Measurements from ENCODE around the gene TKTL1. TPM values are rescaled to one million over a fixed set of nuclear protein-coding genes. Genes with fewer than 3 reads are reported as not detected.
"Not testable (repeated sequence)": the region's sequence is repeated elsewhere in the genome, so short reads cannot be mapped to it uniquely, and the experiment has no call there.

TKTL1 gene, protein sequence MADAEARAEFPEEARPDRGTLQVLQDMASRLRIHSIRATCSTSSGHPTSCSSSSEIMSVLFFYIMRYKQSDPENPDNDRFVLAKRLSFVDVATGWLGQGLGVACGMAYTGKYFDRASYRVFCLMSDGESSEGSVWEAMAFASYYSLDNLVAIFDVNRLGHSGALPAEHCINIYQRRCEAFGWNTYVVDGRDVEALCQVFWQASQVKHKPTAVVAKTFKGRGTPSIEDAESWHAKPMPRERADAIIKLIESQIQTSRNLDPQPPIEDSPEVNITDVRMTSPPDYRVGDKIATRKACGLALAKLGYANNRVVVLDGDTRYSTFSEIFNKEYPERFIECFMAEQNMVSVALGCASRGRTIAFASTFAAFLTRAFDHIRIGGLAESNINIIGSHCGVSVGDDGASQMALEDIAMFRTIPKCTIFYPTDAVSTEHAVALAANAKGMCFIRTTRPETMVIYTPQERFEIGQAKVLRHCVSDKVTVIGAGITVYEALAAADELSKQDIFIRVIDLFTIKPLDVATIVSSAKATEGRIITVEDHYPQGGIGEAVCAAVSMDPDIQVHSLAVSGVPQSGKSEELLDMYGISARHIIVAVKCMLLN
- polyA plus RNA-seq, result under 1 TPM; 0.05 to 0.40 (median 0.11) TPM

DNA sequence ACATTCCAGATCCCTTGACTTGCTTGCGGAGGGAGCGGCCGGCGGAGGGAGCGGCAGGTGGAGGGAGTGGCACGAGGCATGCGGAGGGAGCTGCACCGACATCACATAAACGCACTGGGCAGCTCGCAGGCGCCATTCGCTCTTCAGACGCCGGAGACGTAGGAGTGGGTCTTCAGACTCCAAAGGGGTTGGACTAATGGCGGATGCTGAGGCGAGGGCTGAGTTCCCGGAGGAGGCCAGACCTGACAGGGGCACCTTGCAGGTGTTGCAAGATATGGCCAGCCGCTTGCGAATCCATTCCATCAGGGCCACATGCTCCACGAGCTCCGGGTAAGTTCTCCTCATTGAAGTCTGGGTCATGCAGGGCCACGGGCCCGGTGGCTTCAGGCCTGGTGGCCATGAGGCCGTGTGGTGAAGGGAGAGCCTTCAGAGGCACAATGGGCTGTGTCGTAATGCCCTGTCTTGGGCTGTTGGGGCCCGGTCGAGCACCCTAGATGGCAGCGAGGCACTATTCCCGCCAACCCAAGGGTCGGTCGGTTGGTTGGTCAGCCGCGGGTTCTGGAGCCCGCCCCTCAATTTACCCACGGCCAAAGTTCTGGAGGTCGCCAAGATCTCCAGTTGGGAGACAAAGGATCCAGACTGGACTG, at the start of gene TKTL1:
TSS of gene TKTL1 (plus strand) at position 132 of the 647 bp plus-strand sequence. CDS start at position 197, 65 bp downstream.
- WGBS, 3 donors, result 96 to 97% (median 96%) methylated on average over 31 to 37 of the region's 37 CpGs
- no peak within 1 kb of the TSS for H3K27ac ChIP-seq (ENCODE audit: low read depth, low read length)

DNA sequence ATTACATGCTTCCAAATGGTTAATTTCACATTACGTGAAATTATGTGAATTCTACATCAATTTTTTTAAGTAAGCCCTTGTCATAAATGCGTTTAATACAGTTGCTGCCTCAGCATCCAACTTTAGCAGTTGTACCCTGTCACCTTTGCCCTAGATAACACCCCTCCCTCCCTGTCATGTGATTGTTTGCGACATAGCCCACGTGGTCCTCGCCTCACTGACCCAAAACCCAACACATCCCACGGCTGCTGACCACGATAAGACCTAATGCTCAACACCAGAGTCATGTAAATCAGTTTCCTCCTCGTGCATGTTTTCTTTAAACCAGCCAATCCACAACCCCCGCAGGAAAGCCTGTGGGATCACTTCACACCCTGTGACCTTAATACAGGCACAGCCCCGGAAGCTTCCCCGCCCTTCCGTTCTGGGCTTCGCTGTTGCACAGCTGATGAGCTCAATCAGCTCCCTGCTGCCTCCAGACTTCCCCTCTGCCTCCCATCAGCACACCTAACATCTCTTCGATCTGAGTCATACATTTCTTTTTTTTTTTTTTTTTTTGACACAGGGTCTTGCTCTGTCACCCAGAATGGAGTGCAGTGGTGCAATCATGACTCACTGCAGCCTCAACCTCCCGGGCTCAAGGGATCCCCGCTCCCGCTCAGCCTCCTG, 48.1 kb upstream of the TKTL1 start:
- no CpG with 5 or more reads among the region's 17 CpGs for WGBS, 3 donors
- not testable (repeated sequence) for H3K27ac ChIP-seq (ENCODE audit: low read depth, low read length)

DNA sequence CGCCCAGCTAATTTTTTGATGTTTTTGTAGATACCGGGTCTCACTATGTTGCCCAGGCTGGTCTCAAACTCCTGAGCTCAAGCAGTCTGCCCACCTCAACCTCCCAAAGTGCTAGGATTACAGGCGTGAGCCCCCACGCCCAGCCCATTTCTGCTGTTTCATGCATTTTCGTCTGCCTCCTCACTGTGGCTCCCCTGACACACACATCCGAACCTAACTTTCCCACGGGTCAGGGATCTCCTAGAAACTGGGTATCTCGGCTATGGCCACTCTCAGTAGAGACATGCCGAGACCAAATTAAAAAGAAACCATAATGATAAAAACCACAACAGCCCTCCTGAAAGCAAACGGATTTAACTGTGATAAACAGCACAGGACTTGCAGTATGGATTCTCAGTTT, 47.5 kb upstream of the TKTL1 start:
- WGBS, 3 donors, result no CpG with 5 or more reads among the region's 10 CpGs
- H3K27ac ChIP-seq (ENCODE audit: low read depth, low read length), result not testable (repeated sequence)

DNA sequence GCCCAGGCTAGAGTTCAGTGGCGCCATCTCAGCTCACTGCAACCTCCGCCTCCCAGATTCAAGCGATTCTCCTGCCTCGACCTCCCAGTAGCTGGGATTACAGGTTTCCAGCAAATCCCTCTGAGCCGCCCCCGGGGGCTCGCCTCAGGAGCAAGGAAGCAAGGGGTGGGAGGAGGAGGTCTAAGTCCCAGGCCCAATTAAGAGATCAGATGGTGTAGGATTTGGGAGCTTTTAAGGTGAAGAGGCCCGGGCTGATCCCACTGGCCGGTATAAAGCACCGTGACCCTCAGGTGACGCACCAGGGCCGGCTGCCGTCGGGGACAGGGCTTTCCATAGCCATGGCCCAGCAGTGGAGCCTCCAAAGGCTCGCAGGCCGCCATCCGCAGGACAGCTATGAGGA, 38.3 kb upstream of the TKTL1 start, which contains the start of gene OPN1MW3:
TSS of gene OPN1MW3 (plus strand) at position 301 of the 400 bp plus-strand sequence. CDS start at position 339, 38 bp downstream.
- no CpG with 5 or more reads among the region's 17 CpGs for WGBS, 3 donors
- H3K27ac ChIP-seq (ENCODE audit: low read depth, low read length), result not testable (repeated sequence)

DNA sequence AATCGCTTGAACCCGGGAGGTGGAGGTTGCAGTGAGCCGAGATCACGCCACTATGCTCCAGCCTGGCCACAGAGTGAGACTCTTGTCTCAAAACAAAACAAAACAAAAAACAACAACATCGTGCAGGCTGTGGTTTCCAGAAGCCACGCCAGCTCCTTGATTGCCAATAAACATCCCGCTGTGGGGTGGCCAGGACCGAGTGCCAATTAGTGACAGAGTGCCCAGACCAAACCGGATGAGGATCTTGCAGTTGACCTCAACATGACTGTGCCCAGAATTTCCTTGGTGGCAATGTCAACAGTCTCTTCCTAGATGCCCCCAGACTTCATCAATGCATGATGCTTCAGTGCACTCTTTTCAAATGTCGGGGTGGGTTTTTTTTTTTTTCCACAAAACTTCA, 36.9 kb upstream of the TKTL1 start:
- H3K27ac ChIP-seq (ENCODE audit: low read depth, low read length), result not testable (repeated sequence)
- no CpG with 5 or more reads among the region's 10 CpGs for WGBS, 3 donors

DNA sequence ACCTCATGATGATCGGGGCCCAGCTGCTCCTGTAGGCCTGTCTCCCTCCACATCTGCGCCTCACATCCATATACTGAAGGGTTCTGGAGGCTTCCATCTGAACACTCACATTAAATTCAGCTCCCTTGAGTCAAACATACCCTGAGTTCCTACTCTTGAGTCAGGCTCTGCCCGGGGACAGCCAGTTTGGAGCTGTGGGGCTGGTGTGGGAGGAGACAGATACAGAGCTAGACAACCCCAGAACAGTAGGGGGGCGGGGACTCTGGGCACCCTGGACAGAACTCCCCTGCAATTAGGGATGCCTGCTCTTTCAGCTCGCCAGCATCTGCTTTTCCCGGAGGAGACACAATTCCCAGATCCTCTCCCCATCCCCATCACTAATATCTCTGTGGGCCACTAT, 32.5 kb upstream of the TKTL1 start:
- H3K27ac ChIP-seq (ENCODE audit: low read depth, low read length), result not testable (repeated sequence)
- no CpG with 5 or more reads among the region's 6 CpGs for WGBS, 3 donors

DNA sequence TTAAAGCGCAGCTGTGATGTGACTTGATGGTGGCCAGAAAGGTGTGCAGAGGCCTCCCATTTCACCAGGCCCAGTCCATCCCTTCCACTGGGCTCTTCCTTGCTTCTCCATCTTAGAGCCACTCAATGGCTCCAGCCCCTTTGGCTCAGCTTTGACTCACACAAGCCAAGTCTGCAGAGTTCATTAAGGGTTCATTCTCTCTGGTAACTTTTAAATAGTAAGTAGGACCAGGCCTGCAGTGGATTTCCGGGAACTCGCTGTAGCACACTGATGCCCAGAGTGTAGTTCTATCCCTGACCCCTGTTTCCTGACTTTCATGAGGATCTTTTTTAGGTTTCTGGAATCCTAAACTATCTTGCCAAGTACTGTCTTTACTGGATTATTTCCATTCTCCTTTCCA, 26.4 kb upstream of the TKTL1 start:
- no CpG with 5 or more reads among the region's 3 CpGs for WGBS, 3 donors
- not testable (repeated sequence) for H3K27ac ChIP-seq (ENCODE audit: low read depth, low read length)

DNA sequence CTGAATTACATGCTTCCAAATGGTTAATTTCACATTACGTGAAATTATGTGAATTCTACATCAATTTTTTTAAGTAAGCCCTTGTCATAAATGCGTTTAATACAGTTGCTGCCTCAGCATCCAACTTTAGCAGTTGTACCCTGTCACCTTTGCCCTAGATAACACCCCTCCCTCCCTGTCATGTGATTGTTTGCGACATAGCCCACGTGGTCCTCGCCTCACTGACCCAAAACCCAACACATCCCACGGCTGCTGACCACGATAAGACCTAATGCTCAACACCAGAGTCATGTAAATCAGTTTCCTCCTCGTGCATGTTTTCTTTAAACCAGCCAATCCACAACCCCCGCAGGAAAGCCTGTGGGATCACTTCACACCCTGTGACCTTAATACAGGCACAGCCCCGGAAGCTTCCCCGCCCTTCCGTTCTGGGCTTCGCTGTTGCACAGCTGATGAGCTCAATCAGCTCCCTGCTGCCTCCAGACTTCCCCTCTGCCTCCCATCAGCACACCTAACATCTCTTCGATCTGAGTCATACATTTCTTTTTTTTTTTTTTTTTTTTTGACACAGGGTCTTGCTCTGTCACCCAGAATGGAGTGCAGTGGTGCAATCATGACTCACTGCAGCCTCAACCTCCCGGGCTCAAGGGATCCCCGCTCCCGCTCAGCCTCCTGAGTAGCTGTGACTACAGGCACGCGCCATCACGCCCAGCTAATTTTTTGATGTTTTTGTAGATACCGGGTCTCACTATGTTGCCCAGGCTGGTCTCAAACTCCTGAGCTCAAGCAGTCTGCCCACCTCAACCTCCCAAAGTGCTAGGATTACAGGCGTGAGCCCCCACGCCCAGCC, 10.9 kb upstream of the TKTL1 start:
- WGBS, 3 donors, result no CpG with 5 or more reads among the region's 23 CpGs
- H3K27ac ChIP-seq (ENCODE audit: low read depth, low read length), result not testable (repeated sequence)

DNA sequence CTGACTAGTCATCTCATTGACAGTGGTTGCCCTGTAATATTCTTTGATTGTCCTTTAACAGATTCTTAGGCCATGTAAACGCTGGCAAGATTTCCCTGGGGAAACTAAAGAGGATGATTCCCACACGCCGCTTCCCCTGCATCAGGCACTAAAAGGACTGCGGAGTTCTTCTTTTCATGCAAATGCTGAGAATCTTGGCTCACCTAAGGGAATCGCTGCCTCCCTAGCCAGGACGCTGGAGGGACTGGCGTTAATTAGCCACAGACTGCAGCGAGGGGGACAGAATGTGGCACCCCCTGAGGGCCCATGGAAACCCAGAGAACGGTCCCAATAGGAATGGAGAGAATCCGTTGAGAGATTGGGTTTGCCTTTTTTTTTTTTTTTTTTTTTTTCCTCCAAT, 9.2 kb upstream of the TKTL1 start:
- not testable (repeated sequence) for H3K27ac ChIP-seq (ENCODE audit: low read depth, low read length)
- WGBS, 3 donors, result no CpG with 5 or more reads among the region's 10 CpGs

DNA sequence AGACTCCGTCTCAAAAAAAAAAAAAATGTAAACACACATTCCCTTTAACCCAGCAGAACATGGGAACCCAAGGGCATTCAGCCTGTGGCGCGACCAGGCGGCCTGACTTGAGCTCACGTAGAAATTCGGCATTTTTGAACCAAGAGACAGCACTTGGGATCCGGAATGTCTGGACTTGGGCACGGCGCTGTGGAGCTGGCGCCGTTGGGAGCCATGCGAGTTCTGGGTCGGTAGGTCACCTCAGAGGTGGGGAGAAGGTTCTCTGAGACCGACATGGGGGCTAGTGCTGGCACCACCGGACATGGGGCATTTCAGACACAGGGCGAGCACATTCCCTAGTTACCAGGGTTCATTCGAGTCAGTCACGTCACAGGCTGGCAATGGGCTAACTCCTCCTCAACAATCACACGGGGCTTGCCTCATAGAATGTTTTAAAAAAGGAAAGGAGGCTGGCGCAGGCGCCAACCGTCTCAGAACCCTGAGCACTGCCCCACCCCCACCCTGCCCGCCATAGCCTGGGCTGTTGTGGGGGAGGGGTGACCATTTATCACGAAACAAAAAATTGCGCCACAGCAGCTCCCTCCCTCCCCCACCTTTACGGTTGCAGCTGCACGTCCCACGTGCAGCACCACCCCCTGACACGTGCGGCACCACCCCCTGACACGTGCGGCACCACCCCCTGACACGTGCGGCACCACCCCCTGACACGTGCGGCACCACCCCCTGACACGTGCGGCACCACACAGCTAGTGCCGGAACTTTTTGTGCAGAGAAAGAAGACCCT, 612 bp upstream of the TKTL1 start, which contains the start of gene TEX28:
TSS of gene TEX28 (minus strand) at position 334 of the 784 bp plus-strand sequence. CDS start 3,007 bp downstream, outside the sequence.
- no peak within 1 kb of the TSS for H3K27ac ChIP-seq (ENCODE audit: low read depth, low read length)
- 85 to 90% (median 88%) methylated on average over 35 to 39 of the region's 39 CpGs for WGBS, 3 donors

DNA sequence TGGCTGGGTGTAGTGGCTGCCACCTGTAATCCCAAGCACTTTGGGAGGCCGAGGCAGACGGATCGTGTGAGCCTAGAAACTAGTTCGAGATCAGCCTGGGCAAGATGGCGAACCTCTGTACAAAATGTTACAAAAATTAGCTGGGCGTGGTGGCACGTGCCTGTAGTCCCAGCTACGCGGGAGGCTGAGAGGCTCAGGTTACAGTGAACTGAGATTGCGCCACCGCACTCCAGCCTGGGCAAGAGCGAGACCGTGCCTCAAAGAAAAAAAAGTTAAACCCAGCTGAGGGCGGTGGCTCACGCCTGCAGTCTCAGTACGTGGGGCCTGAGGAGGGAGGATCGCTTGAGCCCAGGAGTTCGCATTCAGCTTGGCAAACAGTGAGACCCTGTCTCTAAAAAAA, 1.1 kb downstream of the TKTL1 start:
- H3K27ac ChIP-seq (ENCODE audit: low read depth, low read length), result no peak overlapping the region
- WGBS, 3 donors, result 87 to 91% (median 89%) methylated on average over 18 of the region's 18 CpGs

DNA sequence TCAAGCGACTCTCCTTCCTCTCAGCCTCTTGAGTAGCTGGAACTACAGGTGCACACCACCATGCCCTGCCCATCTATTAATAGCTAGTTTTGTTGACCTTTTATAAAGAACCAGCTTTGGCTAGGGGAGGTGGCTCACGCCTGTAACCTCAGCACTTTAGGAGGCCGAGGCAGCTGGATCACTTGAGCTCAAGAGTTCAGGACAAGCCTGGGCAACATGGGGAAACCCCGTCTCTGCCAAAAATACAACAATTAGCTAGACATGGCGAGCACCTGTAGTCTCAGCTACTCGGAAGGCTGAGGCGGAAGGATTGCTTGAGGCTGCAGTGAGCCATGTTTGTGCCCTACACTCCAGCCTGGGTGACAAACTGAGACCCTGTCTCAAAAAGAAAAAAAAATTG, 2.7 kb downstream of the TKTL1 start:
- WGBS, 3 donors, result 78 to 87% (median 83%) methylated on average over 7 of the region's 7 CpGs
- no peak overlapping the region for H3K27ac ChIP-seq (ENCODE audit: low read depth, low read length)

DNA sequence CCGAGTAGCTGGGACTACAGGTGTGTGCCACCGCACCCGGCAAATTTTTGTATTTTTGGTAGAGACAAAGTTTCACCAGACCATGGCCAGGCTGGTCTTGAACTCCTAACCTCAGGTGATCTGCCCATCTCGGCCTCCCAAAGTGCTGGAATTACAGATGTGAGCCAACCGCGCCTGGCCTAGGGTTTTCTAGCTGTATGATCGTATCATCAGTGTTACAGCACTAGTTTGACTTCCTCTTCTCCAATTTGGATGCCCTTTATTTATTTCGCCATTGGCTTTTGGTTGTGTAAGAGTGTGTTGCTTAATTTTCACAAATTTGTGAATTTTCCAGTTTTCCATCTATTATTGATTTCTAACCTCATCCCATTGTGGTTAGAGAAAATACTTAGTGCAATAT, 5.2 kb downstream of the TKTL1 start:
- H3K27ac ChIP-seq (ENCODE audit: low read depth, low read length), result no peak overlapping the region
- 66 to 90% (median 75%) methylated on average over 8 of the region's 8 CpGs for WGBS, 3 donors

DNA sequence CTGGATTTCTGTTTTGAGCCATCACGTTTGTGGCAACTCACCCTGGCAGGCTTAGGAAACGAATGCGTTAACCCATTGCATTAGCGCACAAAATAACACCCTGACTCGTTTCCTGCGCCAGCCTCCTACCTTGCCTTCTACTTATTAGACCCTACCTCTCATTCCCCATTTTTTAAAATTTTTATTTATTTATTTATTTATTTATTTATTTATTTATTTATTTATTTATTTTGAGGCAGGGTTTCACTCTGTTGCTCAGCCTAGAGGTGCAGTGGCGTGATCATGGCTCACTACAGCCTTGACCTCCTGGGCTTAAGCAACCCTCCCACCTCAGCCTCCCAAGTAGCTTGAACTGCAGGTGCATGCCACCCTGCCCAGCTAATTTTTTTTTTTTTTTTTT, 7.4 kb downstream of the TKTL1 start:
- H3K27ac ChIP-seq (ENCODE audit: low read depth, low read length), result not testable (repeated sequence)
- WGBS, 3 donors, result 85 to 89% (median 88%) methylated on average over 6 to 7 of the region's 7 CpGs

DNA sequence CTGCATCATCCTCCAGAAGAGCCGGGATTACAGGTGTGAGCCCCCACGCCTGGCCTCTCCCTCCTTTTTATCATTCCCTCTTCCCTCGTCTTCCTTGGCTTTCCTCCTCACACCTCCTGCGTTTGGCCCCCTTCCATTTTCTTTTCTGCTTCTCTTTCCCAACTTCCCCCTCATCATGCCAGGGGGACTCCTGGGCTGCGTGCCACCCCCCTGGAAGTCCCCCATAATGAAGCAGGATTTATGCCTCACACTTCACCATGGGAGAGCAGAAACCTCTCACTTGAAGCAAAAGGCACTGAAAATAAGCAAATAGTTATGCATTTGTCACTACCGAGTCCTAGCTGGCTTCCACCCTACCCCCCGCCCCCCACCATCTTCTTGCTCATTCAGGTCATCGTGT, 7.9 kb downstream of the TKTL1 start:
- H3K27ac ChIP-seq (ENCODE audit: low read depth, low read length), result no peak overlapping the region
- 69 to 75% (median 70%) methylated on average over 7 to 8 of the region's 8 CpGs for WGBS, 3 donors

DNA sequence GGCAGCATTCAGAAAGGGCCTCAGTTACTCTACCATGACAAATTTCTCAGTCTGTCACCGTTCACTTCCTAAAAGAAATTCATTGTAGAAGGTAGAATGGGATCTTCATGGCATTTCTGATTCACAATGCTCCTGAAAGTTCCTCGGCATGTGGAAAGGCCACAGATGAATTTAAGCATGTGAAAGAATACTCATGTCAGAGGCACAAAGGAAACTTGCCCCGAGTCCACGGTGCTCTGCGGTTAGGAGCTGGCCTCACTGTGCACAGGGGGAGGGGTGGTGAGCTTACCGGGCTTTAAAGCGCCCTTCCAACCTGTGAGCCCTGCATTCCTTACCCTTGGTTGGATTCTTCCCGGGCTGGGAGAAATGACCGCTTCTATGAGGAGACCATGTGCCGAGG, 9.3 kb downstream of the TKTL1 start:
- 77 to 90% (median 84%) methylated on average over 6 to 10 of the region's 10 CpGs for WGBS, 3 donors
- H3K27ac ChIP-seq (ENCODE audit: low read depth, low read length), result no peak overlapping the region

DNA sequence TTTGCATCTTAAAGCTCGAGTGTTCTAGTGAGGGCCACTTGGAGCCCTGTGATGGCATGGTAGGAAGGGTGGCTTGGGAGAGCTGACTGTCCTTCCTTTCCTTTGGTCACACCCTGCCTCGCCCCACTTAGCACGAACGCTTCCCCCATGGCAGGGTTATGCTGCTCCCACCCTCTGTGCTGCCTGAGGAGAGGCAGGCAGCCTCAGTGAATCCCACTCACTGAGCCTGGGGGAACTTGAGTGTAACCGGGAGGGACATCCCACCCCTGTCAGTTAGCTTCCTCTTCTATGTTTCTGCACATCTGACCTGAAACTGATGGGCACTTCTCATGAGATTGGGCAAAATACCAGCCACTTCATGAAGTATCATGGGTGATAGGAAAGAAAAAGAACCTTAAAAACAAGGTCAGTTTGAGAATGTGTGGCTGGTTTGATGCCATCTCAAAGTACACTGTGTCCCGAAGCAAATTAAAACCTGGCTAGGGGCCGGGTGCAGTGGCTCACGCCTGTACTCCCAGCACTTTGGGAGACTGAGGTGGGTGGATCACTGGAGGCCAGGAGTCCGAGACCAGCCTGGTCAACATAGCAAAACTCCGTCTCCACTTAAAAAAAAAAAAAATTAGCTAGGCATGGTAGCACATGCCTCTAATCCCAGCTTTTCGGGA, 10.1 kb downstream of the TKTL1 start:
- 76 to 87% (median 77%) methylated on average over 10 to 11 of the region's 11 CpGs for WGBS, 3 donors
- no peak overlapping the region for H3K27ac ChIP-seq (ENCODE audit: low read depth, low read length)
